Neuronal stem cell (in vitro differentiated cells): ENCODE data around the gene SIPA1.
A peak's percentile ranks its signal among the peaks of the same experiment; 100 is the strongest.

Experiments used
- DNase-seq: peaks from one replicate; pipeline ENCODE4 v3.0.0-alpha.2; 2013; ENCODE audit warnings: low spot score
- H2AFZ ChIP-seq: one replicate; pipeline ENCODE4 v1.6.1; 2013; ENCODE audit warnings: mild to moderate bottlenecking, low read length, inconsistent platforms
- H2AK5ac ChIP-seq: 2 replicates; pipeline ENCODE4 v1.6.1; 2013; ENCODE audit warnings: low read depth, mild to moderate bottlenecking, inconsistent platforms, low read length, moderate library complexity, mixed read lengths
- H2BK120ac ChIP-seq: 2 replicates; pipeline ENCODE4 v1.6.1; 2013; ENCODE audit warnings: low read depth, mild to moderate bottlenecking, inconsistent platforms, low read length, moderate library complexity, mixed read lengths
- H2BK12ac ChIP-seq: one replicate; pipeline ENCODE4 v1.6.1; 2013; ENCODE audit warnings: low read length, inconsistent platforms
- H2BK15ac ChIP-seq: 2 replicates; pipeline ENCODE4 v1.6.1; 2013; ENCODE audit warnings: mild to moderate bottlenecking, low read length, inconsistent platforms, mixed read lengths
- H2BK5ac ChIP-seq: one replicate; pipeline ENCODE4 v1.6.1; 2013; ENCODE audit warnings: inconsistent platforms, mild to moderate bottlenecking, low read length, moderate library complexity
- H3K14ac ChIP-seq: one replicate; pipeline ENCODE4 v1.6.1; 2013; ENCODE audit warnings: low read length, inconsistent platforms
- H3K18ac ChIP-seq: 2 replicates; pipeline ENCODE4 v1.6.1; 2013; ENCODE audit warnings: low read length, inconsistent platforms
- H3K23ac ChIP-seq: 2 replicates; pipeline ENCODE4 v1.6.1; 2013; ENCODE audit warnings: low read depth, mild to moderate bottlenecking, mixed read lengths, low read length, inconsistent platforms; ENCODE audit not compliant: poor library complexity
- H3K27ac ChIP-seq: replicated peaks from 3 replicates; pipeline ENCODE4 v1.5.1; 2013; ENCODE audit warnings: low read length, inconsistent platforms
- H3K27me3 ChIP-seq, 3 experiments: 2 replicates each; pipeline ENCODE4 v1.6.1; 2013; ENCODE audit warnings: low read length in 3 of 3, mild to moderate bottlenecking in 2 of 3, inconsistent platforms in 1 of 3, low read depth in 1 of 3, mixed read lengths in 1 of 3, moderate library complexity in 1 of 3; ENCODE audit not compliant: control insufficient read depth in 3 of 3, insufficient read depth in 3 of 3
- H3K36me3 ChIP-seq, 2 donors: replicated peaks in 1 of 2; 2 replicates each; pipeline ENCODE4 v1.6.1; 2013; ENCODE audit warnings: low read length in 2 of 2; ENCODE audit not compliant: control insufficient read depth in 2 of 2, insufficient read depth in 2 of 2
- H3K4ac ChIP-seq: 2 replicates; pipeline ENCODE4 v1.6.1; 2013; ENCODE audit warnings: inconsistent platforms, mild to moderate bottlenecking, low read length, moderate library complexity
- H3K4me1 ChIP-seq, 2 donors: 1 replicate in 1 of 2; 2 replicates in 1 of 2; pipeline ENCODE4 v1.6.1; 2013; ENCODE audit warnings: low read length in 2 of 2, low read depth in 1 of 2; ENCODE audit not compliant: control insufficient read depth in 2 of 2, insufficient read depth in 1 of 2
- H3K4me2 ChIP-seq: one replicate; pipeline ENCODE4 v1.6.1; 2013; ENCODE audit warnings: mild to moderate bottlenecking, low read length, inconsistent platforms; ENCODE audit not compliant: insufficient read depth, poor library complexity, severe bottlenecking
- H3K4me3 ChIP-seq, 2 donors: 2 replicates each; pipeline ENCODE4 v1.5.1; 2013; ENCODE audit warnings: low read length in 2 of 2, mild to moderate bottlenecking in 2 of 2, inconsistent platforms in 1 of 2, moderate library complexity in 1 of 2
- H3K79me1 ChIP-seq: one replicate; pipeline ENCODE4 v1.6.1; 2013; ENCODE audit warnings: low read depth, mild to moderate bottlenecking, inconsistent platforms, low read length, moderate library complexity
- H3K9ac ChIP-seq: one replicate; pipeline ENCODE4 v1.6.1; 2013; ENCODE audit warnings: mild to moderate bottlenecking, low read depth, low read length, inconsistent platforms; ENCODE audit not compliant: poor library complexity
- H3K9me3 ChIP-seq, 2 donors: replicated peaks in 1 of 2; 2 replicates each; pipeline versions ENCODE3 to v1.6.1; 2013; ENCODE audit warnings: low read length in 2 of 2, mild to moderate bottlenecking in 2 of 2, inconsistent platforms in 1 of 2, low read depth in 1 of 2, mixed read lengths in 1 of 2, moderate library complexity in 1 of 2; ENCODE audit not compliant: control insufficient read depth in 2 of 2, insufficient read depth in 1 of 2
- H4K8ac ChIP-seq: one replicate; pipeline ENCODE4 v1.6.1; 2013; ENCODE audit warnings: low read depth, mild to moderate bottlenecking, inconsistent platforms, low read length, moderate library complexity
- H4K91ac ChIP-seq: one replicate; pipeline ENCODE4 v1.6.1; 2013; ENCODE audit warnings: low read length, low read depth, mild to moderate bottlenecking, inconsistent platforms; ENCODE audit not compliant: poor library complexity
- WGBS, 2 donors: extraction: QIAGEN DNeasy Blood & Tissue Kit; methylation state at CpG; one replicate each; pipeline ENCODE4 v1.1.7; 2013; ENCODE audit warnings: missing lambda C conversion rate in 2 of 2, mixed read lengths in 1 of 2; ENCODE audit not compliant: insufficient read length in 2 of 2, insufficient replicate concordance in 1 of 2; ENCODE audit errors: extremely low coverage in 2 of 2; 5-methylcytosine and 5-hydroxymethylcytosine counted together

The SIPA1 gene

GRCh38 chr11:65641297-65642013 lies 3.6 kb downstream of the SIPA1 start:
- H3K4ac ChIP-seq = no peak overlapping the region
- H2AFZ ChIP-seq = no peak overlapping the region

GRCh38 chr11:65642014-65642671 lies 4.2 kb downstream of the SIPA1 start:
- Histone ChIP-seq H3K9ac (peak overlapping the region; percentile 87), H3K27me3 (peaks cover 0 to 11% (median 0%) of the 10 kb centered on the region in 3 experiments), H4K91ac (no peak overlapping the region), H2AK5ac (peak overlapping the region; percentile 83), H2AFZ (no peak overlapping the region), H3K4me3 (peak overlapping the region in 1 of 2 donors; percentile 72), H2BK5ac (peak overlapping the region; percentile 88), H2BK120ac (no peak overlapping the region), H3K9me3 (no peaks in the 10 kb centered on the region), H2BK12ac (no peak overlapping the region), H3K4me1 (peaks cover 12 to 22% of the 10 kb centered on the region in 2 donors), H3K36me3 (peaks cover 0 to 28% of the 10 kb centered on the region in 2 donors), H3K18ac (peak overlapping the region; percentile 93), H3K23ac (peak overlapping the region; percentile 87), H2BK15ac (peak overlapping the region; percentile 38), H3K79me1 (peaks cover 2% of the 10 kb centered on the region), H4K8ac (no peak overlapping the region), H3K4me2 (peak overlapping the region; percentile 80), H3K14ac (peak overlapping the region; percentile 64), H3K27ac (no peak overlapping the region), H3K4ac (no peak overlapping the region)
- no CpG with 5 or more reads among the region's 49 CpGs for WGBS, 2 donors
- peak; percentile 33 for DNase-seq

More at GRCh38 chr11:65641297-65642013, 3.6 kb downstream of the SIPA1 start:
- no peak for DNase-seq
- Histone ChIP-seq H3K9ac (peak overlapping the region; percentile 87), H2BK12ac (peak overlapping the region; percentile 75), H2AK5ac (peak overlapping the region; percentile 83), H3K4me3 (peak overlapping the region in 1 of 2 donors; percentile 5), H2BK5ac (peak overlapping the region; percentile 88), H3K9me3 (no peaks in the 10 kb centered on the region), H3K27me3 (peaks cover 0 to 4% (median 0%) of the 10 kb centered on the region in 3 experiments), H3K36me3 (peaks cover 7 to 35% of the 10 kb centered on the region in 2 donors), H4K8ac (no peak overlapping the region), H3K4me2 (peak overlapping the region; percentile 80), H3K79me1 (peaks cover 6% of the 10 kb centered on the region), H4K91ac (no peak overlapping the region), H3K23ac (peak overlapping the region; percentile 87), H3K4me1 (peaks cover 16 to 25% of the 10 kb centered on the region in 2 donors), H2BK120ac (no peak overlapping the region), H3K18ac (peak overlapping the region; percentile 44), H3K27ac (no peak overlapping the region), H2BK15ac (peak overlapping the region; percentile 30), H3K14ac (peak overlapping the region; percentile 31)
- WGBS, 2 donors = no CpG with 5 or more reads among the region's 16 CpGs

- H3K4me3 ChIP-seq = no peak overlapping the region
- no peak overlapping the region for H2BK5ac ChIP-seq
- H2BK120ac ChIP-seq = no peak overlapping the region
- H4K8ac ChIP-seq = no peak overlapping the region
- H3K36me3 ChIP-seq = peaks cover 0 to 28% of the 10 kb centered on the region in 2 donors
- H3K14ac ChIP-seq = peak overlapping the region; percentile 58
- no peak for DNase-seq
- H3K4me2 ChIP-seq = no peak overlapping the region
- peaks cover 0 to 18% (median 0%) of the 10 kb centered on the region in 3 experiments for H3K27me3 ChIP-seq
- H2BK15ac ChIP-seq = no peak overlapping the region
- H3K27ac ChIP-seq = no peak overlapping the region
- no CpG with 5 or more reads among the region's 6 CpGs for WGBS, 2 donors
- H2AFZ ChIP-seq = no peak overlapping the region
- no peak overlapping the region for H3K4ac ChIP-seq
- H3K9ac ChIP-seq = no peak overlapping the region
- no peak overlapping the region for H4K91ac ChIP-seq
- no peaks in the 10 kb centered on the region for H3K79me1 ChIP-seq
- peaks cover 0 to 10% of the 10 kb centered on the region in 2 donors for H3K4me1 ChIP-seq
- no peak overlapping the region for H3K23ac ChIP-seq
- H2BK12ac ChIP-seq = peak overlapping the region; percentile 58
- no peaks in the 10 kb centered on the region for H3K9me3 ChIP-seq
- peak overlapping the region; percentile 25 for H2AK5ac ChIP-seq
- H3K18ac ChIP-seq = no peak overlapping the region
These were observed 6.1 kb downstream of the SIPA1 start for GRCh38 chr11:65643971-65644370.

- no peak overlapping the region for H3K9ac ChIP-seq
- H2AFZ ChIP-seq = no peak overlapping the region
- H3K4ac ChIP-seq = peak overlapping the region; percentile 53
- no peak overlapping the region for H3K14ac ChIP-seq
- H3K4me3 ChIP-seq = no peak overlapping the region
- no peak overlapping the region for H2BK12ac ChIP-seq
- peak overlapping the region; percentile 57 for H3K18ac ChIP-seq
- H2BK15ac ChIP-seq = peak overlapping the region; percentile 55
- peaks cover 0 to 34% of the 10 kb centered on the region in 2 donors for H3K36me3 ChIP-seq
- H3K23ac ChIP-seq = peak overlapping the region; percentile 25
- no peak overlapping the region for H4K8ac ChIP-seq
- no peak overlapping the region for H3K4me2 ChIP-seq
- H4K91ac ChIP-seq = no peak overlapping the region
- no peaks in the 10 kb centered on the region for H3K9me3 ChIP-seq
- no peak overlapping the region for H2BK120ac ChIP-seq
- H3K4me1 ChIP-seq = peaks cover 0 to 10% of the 10 kb centered on the region in 2 donors
- no peak overlapping the region for H3K27ac ChIP-seq
- no peaks in the 10 kb centered on the region for H3K79me1 ChIP-seq
- no CpG with 5 or more reads among the region's 11 CpGs for WGBS, 2 donors
- no peak for DNase-seq
- no peak overlapping the region for H2AK5ac ChIP-seq
- peaks cover 0 to 20% (median 0%) of the 10 kb centered on the region in 3 experiments for H3K27me3 ChIP-seq
- H2BK5ac ChIP-seq = no peak overlapping the region
These were observed 6.9 kb downstream of the SIPA1 start for GRCh38 chr11:65644837-65645236.
